GDM1 (cell line): ENCODE data around the gene USP32.
"Not testable (repeated sequence)": the region's sequence is repeated elsewhere in the genome, so short reads cannot be mapped to it uniquely, and the experiment has no call there.

Experiments
- DNase-seq: peaks from one replicate; lab custom pipeline; 2025; lab: John Stamatoyannopoulos, UW

The USP32 gene

DNA sequence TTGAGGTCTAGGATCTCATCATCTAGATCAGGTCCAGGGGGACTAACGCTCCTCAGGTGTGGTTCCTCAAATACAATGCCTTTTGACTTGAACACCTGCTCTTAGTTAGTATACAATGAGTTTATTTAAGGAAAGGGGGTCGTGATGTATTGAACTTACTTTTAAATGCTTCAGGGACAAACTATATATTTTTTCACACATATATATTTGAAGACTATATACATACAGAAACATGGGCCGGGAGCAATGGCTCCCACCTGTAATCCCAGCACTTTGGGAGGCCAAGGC is 11.5 kb upstream of the USP32 start:
- DNase-seq, result no peak

DNA sequence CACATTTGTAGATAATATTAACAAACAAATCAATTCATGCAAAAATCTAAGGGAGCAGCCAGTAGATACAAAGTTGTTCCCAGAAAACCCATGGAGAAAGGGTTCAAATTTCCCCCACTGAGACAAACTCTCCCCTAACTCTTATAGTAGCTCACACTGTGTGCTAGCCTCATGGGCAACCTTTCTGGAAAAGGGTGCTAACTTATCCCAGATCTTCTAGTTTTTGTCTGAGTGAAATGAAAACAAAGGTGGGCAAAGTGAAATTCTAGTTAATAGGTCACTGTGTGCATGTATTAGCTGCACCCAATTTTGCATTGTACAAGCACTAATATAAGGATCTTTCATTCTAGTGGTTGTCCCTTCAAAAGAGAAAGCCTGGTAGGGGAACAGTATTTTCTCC is 9.9 kb upstream of the USP32 start:
- DNase-seq, result no peak

DNA sequence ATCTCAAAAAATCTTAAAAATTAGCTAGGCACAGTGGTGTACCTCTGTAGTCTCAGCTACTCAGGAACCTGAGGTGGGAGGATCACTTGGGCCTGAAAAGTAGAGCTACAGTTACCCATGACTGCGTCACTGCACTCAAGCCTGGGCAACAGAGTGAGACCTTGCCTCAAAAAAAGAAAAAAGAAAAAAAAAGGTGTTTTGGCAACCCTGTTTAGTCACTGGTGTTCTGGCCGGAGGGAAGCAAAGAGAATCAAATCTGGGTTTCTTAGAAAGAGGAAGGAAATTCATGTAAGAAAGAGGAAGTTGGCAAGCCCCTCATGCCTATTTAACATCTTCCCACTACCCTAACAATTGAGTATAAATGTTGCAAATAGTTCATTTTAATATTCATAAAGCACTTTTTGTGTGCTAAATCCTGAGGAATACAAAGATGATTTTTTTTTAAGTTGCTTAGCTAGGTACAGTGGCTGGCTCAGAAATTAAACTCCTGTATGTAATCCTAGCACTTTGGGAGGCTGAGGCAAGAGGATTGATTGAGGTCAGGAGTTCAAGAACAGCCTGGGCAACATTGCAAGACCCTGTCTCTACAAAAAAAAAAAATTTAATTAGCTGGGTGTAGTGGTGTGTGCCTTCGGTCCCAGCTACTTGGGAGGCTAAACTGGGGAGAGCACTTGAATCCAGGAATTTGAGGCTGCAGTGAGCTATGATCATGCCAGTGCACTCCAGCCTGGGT is 6.5 kb upstream of the USP32 start:
- DNase-seq, result peak; percentile 67

DNA sequence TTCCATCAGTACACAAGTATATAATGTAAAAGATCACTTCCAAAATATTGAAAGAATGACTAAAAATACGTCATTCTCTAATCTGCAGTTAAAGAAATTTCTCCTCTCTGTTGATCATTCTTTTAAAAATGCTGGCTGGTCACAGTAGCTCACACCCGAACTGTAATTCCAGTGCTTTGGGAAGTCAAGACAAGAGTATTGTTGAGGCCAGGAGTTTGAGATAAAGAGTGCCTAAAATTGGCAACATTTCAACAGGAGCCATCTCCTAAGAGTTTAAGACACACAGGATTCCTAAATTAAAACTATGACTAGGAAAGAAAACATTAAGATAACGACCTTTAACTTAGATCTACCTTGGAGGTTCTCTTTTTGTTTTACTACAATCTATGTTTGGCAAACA is 4.5 kb upstream of the USP32 start:
- DNase-seq, result no peak

DNA sequence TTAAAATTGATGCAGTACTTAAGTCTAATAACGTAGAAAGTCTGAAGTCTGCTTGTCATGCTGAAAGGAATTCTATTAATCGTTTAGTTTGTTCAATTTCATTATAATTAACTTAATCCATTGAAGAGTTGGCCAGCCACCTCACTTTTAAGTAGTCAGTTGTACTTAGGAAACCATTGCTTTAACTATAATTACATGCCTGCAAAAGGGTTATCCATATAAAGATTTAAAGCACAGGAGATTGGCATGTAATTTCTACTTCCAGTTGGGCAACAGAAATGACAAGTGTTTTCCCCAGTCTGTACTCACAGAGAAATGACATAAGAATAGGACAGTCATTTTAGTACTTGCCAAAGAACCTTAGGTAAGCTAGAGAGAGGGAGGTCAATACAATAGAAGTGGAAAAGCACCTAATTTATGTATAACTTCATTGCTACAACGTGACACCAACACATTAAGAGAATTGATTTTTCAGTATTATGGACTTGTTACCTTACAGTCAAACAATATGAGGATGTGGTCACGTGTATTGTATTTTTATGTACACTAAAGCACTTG is 3.7 kb upstream of the USP32 start:
- DNase-seq, result no peak

DNA sequence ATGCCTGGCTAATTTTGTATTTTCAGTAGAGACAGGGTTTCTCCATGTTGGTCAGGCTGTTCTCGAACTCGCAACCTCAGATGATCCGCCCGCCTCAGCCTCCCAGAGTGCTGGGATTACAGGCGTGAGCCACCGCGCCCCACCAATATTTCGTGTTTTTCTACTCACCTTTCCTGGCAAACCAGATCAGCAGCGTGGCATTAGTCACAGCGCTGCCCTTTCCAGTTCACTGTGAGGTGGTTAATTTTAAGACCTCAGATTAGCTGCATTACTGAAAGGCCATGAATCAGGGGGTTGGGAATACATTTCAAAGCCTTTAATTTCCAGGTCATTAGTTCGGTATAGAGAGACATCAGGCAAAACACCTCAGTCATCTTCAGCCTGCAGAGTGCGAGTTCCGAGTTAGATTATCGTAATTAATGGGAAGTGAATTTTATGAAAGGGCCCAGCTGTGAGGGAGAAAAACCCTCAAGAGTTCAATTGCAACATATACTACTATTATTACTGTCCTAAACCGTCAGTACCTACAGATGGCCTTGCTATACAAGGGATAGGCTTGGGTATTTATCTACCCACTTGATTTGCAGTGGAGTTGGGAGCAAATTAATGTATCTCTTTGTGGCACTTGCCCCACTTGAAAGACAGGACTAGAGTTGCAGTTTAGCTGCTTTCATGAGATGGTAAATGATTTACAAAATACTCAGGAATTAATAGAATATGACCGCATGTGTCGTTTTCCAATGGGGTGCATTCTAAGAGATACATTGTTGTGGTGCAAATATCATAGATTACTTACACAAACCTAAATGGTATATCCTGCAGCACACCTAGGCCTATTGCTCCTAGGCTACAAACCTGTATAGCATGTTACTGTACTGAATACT is 2.1 kb upstream of the USP32 start:
- no peak for DNase-seq

DNA sequence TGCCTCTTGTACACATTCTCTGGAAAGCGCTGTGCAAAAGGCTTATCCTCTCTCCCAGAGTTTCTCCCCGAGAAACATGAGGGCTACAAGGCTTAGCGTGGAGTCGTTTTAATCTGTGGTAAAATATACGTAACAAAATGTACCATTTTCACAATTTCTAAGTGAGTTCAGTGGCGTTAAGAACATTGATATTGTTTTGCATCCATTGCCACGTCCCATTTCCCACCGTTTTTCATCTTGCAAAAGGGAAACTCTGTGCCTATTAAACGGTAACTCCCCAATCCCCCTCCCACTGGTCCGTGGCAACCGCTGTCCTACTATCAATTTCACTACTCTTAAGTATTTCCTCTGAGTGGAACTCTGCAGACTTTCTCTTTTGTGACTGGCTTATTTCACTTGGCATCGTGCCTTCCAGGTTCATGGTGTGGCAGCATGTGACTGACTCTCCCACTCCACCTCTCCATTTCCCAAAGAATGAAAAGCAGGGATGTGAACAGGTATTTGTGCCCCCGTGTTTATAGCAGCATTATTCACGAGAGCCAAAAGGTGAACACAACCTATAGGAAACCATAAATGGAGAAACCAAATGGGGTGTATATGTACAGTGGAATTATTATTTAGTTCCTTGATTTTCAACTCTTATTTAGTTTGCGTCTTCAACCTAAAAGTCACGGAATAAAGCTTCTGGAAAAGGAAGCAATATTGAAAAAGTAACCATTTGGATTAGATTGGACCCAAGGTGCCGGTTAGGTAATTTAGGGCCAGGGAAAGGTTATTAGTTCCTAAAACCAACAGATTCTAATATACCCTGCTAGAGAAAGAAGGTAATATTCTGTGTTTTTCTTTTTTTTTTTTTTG is 1.1 kb upstream of the USP32 start:
- peak; percentile 17 for DNase-seq

DNA sequence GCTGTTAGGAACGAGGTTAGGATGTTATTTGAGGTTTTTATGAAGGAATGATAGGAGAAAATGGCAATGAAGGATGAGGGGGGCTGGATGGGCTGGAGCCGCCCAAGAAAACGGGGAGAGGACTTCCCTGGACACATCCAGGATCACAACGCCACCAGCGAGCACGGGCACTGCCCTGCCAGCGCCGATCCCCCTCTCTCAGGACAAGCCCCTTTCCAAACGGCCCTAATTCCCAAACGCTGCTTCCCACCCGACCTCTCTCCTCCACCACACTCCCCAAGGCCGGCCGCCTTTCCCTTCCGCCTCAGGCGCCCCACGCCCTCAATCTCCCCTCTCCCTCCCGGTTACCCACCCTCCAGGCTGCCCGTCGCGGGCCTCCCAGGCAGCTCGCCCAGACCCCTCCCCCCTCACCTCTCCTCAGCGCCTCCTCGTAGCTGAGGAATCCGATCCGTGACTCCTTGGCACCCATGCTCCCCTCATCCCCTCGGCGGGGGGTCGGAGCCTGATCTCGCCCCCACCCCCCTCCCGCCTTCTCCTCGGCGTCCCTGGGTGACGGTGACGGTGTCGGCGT is 377 bp downstream of the USP32 start:
- DNase-seq, result no peak

DNA sequence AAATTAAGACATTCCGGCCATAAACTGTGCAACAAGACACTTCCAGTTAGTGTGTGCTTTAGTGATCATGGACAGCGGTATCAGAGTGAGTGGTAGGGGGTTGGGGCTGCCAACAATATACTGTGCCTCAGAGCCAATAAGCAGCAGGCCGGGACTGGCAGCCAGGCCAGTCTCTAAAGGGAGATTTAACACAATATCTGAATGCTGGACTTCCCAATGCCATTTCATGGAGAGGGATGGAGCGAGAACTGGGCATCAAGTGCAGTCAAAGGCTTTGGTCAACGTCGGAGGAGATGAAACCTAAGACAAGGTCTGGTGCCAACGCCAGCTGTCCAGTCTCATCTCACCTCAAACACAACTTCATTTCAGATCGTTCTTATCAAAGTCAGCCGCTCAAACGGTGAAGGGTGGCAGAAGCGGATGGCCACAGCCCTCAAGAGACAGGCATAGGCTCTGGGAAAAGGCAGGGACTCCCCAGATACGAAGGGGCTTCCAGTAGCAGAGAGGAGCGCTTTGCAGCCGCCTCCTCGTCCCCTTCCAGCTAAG is 935 bp downstream of the USP32 start:
- DNase-seq, result no peak

DNA sequence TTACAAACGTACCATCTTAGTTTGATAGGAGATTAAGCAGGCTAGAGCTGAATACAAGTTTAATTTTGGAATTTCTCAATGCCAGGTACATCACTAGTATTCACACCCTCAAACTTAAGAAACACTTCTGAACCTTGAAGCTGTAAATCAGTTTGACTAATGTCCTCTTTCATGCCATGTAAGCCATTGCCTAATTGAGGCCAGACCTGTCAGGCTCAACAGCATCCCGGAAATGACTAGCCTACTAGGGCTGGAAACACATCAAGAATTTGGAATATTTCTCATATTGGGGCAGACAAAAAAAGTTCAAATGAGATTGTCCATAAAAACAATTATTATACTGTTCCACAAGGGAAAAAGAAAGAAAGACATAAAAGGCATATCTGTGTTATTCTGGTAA is 1.7 kb downstream of the USP32 start:
- no peak for DNase-seq

DNA sequence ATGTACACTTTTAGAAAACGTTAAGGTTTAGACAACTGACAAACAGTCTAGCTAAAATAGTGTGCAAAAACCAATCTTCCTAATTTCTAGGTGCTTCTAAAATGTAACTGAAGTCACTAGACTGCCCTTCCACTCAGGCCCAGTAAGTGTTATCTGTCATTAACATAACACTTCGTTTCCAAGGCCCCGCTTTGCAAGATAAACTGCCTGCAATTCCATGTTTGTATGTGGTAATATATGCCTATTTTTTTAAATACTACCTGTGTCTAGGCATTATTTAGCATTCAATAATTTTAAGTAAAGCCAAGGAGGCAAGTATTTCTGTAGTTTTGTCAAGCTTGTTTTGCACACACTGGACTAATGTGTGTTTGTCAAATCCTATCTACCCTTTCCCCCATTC is 3.2 kb downstream of the USP32 start:
- no peak for DNase-seq

DNA sequence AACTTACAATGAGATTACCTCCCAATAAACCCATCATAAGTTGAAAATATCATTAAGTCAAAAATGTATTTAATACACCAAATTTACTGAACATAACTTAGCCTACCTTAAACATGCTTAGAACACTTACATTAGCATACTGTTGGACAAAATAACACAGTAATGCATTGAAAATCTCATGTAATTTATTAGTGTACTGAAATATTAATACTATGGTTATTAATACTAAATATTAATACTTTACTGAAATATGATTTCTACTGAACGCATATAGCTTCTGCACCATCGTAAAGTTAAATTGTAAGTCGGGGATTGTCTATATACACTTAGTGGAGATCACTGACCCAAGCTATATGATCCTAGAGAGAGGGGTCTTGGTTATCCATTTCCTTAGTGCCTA is 4.3 kb downstream of the USP32 start:
- no peak for DNase-seq

DNA sequence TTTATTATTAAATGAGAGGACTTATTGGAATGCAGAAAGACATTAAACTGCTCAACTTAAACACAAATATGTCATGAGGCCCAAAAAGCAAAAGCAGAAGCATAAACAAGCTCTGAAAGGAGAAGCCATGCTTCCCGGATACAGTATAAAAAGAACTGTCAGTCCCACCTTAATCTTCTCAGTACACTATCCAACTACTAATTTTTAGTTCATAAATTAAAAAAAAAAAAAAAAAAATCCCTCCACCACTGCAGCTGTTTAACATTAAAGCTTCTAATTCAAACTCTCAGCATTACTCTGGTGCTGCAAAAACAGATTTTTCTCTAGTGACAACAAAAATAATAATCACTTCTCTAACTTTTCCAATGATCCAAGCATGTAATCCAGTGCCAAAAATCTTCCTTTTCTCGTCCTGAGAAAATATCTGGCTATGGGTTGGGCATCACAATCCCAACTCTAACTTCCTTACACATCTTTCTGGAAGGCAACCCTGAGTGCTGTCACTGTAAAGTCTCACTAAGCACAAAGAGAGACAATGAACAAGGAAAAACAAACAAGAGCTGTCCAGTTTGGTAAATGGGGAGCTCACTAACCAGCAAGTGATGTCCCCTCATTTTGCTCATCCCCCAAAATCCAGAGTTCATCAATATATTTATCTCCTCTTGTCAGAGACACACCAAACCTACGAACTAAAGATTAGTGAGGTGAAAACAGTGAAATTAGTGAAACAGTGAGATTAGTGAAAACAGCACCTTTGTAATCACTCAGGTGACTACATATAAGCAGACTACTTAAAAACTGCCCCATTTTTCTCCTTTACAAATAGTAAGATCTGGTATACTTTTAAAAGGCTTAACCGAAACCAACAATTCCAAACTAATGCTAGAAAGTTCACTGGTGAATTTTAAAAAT is 5.5 kb downstream of the USP32 start:
- DNase-seq, result no peak

DNA sequence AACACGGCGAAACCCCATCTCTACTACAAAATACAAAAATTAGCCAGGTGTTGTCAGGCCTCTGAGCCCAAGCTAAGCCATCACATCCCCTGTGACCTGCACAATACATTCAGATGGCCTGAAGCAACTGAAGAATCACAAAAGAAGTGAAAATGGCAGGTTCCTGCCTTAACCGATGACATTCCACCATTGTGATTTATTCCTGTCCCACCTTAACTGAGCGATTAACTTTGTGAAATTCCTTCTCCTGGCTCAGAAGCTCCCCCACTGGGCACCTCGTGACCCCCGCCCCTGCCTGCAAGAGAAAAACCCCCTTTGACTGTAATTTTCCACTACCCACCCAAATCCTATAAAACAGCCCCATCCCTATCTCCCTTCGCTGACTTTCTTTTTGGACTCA is 7.0 kb downstream of the USP32 start:
- DNase-seq, result not testable (repeated sequence)

DNA sequence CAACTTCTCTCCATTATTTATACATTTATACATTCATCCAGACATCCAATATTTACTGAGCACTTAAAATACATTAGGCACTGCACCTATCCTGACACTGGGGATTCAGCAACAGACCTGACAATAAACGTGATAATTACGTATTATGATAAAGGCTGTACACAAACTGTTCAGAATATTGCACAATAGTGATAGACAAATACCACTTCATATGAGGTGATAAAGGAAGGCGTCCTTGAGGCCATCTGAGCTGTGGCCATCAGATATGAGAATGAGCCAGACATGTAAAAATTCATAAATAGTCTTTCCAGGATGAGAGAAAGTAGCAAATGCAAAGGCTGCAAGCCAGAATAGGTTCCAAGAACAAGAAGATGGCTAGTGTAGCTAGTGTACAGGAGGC is 8.6 kb downstream of the USP32 start:
- DNase-seq, result no peak

DNA sequence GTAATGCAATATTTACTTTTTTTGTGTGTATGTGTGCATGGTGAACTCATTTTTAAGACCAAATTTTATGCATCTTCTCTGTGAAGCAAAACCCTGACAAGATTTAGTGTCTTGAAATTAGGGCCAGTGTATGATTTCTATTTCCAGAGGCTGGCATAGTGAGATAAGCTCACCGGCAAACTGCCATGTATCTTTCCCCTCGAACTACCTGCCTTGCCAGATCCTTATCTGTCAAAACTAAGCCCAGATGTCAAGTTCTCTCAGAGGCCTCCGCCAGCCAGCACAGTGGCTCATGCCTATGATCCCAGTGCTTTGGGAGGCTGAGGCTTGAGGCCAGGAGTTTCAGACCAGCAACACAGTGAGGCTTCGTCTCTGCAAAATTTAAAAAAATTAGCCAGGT is 10.0 kb downstream of the USP32 start:
- DNase-seq, result no peak

DNA sequence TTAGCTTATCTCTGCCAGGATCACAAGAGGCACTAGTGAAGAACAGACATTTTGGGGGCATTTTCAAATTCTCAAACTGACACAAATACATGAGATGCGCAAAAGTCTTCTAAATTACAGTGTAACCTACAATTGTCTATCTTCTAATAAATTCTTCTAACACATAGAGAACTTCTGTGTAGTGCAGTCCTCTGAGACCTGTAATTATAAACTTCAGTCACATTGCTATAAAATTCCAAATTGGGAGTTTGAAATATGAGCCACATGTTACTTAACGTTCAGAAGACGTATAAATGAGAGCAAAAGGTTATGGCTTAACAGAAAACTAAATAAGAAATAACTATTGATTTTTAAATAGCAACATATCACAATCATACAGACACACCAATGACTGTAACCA is 12.5 kb downstream of the USP32 start:
- not testable (repeated sequence) for DNase-seq

DNA sequence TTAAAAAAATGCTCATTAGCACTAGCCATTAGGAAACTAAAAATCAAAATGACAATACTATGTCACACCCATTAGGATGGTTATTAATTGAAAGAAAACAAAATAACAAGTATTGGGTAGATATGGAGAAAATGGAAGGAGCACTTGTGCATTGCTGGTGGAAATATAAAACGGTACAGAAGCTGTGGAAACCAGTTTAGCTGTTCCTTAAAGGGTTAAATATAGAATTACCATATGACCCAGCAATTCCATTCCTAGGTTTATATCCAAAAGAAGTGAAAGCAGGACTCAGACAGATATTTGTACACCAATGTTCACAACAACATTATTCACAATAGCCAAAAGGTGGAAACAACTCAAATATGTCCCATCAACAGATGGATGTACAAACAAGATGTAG is 13.7 kb downstream of the USP32 start:
- not testable (repeated sequence) for DNase-seq

DNA sequence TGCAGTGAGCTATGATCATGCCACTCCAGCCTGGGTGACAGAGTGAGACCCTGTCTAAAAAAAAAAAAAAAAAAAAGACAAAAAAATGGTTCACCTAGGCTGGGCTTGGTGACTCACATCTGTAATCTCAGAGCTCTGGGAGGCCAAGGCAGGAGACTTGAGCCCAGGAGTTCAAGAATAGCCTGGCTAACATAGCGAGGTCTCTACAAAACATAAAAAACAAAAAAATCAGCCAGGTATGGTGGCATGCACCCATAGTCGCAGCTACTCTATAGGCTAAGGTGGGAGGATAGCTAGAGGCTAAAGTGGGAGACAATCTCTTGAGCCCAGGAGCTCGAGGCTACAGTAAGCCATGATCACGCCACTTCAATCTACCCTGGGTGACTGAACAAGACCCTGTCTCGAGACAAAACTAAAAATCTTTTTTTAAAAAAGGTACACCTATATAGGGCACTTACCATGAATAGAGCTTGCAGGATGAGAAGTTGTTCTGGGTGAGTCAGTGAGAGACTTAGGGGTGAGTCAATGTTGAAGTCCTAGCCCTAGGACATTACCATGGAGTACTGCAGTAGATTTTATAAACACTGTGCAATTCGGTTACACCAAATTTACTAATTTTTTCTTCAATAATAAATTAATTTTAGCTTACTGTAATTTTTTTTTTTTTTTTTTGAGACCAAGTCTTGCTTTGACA is 19.0 kb downstream of the USP32 start:
- no peak for DNase-seq
